ENCODE results near the gene PDE4DIP.
"Not testable (repeated sequence)": the region's sequence is repeated elsewhere in the genome, so short reads cannot be mapped to it uniquely, and the experiment has no call there.

DNA sequence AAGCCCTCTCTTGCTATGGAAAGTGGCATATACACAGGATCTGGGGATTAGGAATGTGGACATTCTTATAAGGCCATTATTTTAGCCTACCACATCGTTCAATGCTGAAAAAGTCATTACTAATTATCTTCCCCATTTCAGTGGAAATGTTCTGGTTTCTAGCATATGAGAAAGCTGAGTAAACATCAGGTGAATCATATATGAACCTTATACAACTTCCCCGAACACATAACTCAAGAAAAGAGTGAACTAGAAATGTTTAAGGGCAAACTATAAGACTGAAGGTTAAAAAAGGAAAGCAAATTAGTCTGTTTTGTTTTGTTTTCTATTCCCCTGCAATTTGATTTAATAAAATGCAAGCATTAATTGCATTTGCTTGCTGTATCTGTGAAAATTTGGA lies 6.1 kb downstream of the PDE4DIP start:
- not testable (repeated sequence) for TF ChIP-seq EZH2 (IDR thresholded peaks at IDR 0.05; ENCODE audit: borderline replicate concordance, low read length)
- TF ChIP-seq, protein P1, sequence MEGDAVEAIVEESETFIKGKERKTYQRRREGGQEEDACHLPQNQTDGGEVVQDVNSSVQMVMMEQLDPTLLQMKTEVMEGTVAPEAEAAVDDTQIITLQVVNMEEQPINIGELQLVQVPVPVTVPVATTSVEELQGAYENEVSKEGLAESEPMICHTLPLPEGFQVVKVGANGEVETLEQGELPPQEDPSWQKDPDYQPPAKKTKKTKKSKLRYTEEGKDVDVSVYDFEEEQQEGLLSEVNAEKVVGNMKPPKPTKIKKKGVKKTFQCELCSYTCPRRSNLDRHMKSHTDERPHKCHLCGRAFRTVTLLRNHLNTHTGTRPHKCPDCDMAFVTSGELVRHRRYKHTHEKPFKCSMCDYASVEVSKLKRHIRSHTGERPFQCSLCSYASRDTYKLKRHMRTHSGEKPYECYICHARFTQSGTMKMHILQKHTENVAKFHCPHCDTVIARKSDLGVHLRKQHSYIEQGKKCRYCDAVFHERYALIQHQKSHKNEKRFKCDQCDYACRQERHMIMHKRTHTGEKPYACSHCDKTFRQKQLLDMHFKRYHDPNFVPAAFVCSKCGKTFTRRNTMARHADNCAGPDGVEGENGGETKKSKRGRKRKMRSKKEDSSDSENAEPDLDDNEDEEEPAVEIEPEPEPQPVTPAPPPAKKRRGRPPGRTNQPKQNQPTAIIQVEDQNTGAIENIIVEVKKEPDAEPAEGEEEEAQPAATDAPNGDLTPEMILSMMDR (conservative IDR thresholded peaks at IDR 0.05 in 1 of 2, IDR thresholded peaks at IDR 0.05 in 1 of 2; ENCODE audit: extremely low read depth in 1 of 2, insufficient read depth in 1 of 2, low read depth in 1 of 2, low read length in 2 of 2): not testable (repeated sequence)
